ENCODE results near the gene GDF11.

DNA sequence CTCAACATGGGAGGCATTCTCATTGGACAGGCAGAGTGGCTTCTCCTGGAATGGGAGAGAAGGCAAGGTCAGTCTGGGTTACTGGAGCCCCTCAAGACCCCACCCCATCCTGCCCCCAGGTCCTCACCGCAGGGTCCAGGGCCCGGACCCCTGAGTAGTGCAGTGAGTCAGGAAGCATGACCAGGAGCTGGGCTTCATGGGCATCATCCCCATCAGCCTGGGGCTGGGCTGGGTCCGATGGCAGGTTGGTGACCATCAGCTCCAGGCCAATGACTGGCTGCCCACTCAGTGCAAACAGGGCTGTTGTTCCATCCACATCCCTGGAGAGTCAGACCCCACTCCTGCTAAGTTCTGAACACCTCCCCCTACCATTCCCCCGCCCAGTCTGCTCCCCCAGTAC lies 48.3 kb upstream of the GDF11 start:
- TF ChIP-seq, protein P1, sequence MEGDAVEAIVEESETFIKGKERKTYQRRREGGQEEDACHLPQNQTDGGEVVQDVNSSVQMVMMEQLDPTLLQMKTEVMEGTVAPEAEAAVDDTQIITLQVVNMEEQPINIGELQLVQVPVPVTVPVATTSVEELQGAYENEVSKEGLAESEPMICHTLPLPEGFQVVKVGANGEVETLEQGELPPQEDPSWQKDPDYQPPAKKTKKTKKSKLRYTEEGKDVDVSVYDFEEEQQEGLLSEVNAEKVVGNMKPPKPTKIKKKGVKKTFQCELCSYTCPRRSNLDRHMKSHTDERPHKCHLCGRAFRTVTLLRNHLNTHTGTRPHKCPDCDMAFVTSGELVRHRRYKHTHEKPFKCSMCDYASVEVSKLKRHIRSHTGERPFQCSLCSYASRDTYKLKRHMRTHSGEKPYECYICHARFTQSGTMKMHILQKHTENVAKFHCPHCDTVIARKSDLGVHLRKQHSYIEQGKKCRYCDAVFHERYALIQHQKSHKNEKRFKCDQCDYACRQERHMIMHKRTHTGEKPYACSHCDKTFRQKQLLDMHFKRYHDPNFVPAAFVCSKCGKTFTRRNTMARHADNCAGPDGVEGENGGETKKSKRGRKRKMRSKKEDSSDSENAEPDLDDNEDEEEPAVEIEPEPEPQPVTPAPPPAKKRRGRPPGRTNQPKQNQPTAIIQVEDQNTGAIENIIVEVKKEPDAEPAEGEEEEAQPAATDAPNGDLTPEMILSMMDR (IDR thresholded peaks at IDR 0.05) = no peak
- TF ChIP-seq RAD21 (IDR thresholded peaks at IDR 0.05; ENCODE audit: low read length) (no peak), POLR2AphosphoS5 (IDR thresholded peaks at IDR 0.05; ENCODE audit: low read depth, low read length) (no peak), TEAD4 (IDR thresholded peaks at IDR 0.05; ENCODE audit: borderline replicate concordance, insufficient read depth) (no peak), JUND (IDR thresholded peaks at IDR 0.05) (no peak), EP300 (IDR thresholded peaks at IDR 0.05; ENCODE audit: borderline replicate concordance in 1 of 2, low read depth in 1 of 2, low read length in 1 of 2) (no peak), MXI1 (IDR thresholded peaks at IDR 0.05; ENCODE audit: low read depth, low read length) (no peak), YY1 (IDR thresholded peaks at IDR 0.05; ENCODE audit: low read depth) (no peak), GABPA (IDR thresholded peaks at IDR 0.05; ENCODE audit: low read depth) (no peak), EZH2phosphoT487 (IDR thresholded peaks at IDR 0.05; ENCODE audit: borderline replicate concordance, low read depth) (no peak)
- TF ChIP-seq, protein P2, sequence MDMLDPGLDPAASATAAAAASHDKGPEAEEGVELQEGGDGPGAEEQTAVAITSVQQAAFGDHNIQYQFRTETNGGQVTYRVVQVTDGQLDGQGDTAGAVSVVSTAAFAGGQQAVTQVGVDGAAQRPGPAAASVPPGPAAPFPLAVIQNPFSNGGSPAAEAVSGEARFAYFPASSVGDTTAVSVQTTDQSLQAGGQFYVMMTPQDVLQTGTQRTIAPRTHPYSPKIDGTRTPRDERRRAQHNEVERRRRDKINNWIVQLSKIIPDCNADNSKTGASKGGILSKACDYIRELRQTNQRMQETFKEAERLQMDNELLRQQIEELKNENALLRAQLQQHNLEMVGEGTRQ (IDR thresholded peaks at IDR 0.05; ENCODE audit: borderline replicate concordance, low read depth, low read length) = no peak
- TF ChIP-seq, protein P3, sequence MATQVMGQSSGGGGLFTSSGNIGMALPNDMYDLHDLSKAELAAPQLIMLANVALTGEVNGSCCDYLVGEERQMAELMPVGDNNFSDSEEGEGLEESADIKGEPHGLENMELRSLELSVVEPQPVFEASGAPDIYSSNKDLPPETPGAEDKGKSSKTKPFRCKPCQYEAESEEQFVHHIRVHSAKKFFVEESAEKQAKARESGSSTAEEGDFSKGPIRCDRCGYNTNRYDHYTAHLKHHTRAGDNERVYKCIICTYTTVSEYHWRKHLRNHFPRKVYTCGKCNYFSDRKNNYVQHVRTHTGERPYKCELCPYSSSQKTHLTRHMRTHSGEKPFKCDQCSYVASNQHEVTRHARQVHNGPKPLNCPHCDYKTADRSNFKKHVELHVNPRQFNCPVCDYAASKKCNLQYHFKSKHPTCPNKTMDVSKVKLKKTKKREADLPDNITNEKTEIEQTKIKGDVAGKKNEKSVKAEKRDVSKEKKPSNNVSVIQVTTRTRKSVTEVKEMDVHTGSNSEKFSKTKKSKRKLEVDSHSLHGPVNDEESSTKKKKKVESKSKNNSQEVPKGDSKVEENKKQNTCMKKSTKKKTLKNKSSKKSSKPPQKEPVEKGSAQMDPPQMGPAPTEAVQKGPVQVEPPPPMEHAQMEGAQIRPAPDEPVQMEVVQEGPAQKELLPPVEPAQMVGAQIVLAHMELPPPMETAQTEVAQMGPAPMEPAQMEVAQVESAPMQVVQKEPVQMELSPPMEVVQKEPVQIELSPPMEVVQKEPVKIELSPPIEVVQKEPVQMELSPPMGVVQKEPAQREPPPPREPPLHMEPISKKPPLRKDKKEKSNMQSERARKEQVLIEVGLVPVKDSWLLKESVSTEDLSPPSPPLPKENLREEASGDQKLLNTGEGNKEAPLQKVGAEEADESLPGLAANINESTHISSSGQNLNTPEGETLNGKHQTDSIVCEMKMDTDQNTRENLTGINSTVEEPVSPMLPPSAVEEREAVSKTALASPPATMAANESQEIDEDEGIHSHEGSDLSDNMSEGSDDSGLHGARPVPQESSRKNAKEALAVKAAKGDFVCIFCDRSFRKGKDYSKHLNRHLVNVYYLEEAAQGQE (IDR thresholded peaks at IDR 0.05; ENCODE audit: low read depth, low read length) = no peak
- TF ChIP-seq, protein P4, sequence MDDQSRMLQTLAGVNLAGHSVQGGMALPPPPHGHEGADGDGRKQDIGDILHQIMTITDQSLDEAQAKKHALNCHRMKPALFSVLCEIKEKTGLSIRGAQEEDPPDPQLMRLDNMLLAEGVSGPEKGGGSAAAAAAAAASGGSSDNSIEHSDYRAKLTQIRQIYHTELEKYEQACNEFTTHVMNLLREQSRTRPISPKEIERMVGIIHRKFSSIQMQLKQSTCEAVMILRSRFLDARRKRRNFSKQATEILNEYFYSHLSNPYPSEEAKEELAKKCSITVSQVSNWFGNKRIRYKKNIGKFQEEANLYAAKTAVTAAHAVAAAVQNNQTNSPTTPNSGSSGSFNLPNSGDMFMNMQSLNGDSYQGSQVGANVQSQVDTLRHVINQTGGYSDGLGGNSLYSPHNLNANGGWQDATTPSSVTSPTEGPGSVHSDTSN (IDR thresholded peaks at IDR 0.05) = no peak

Data from SK-N-SH (cell line).